Endometrial microvascular endothelial cells (primary cell): ENCODE measurements around the gene PRXL2B. TPM values are rescaled to one million over a fixed set of nuclear protein-coding genes. Genes with fewer than 3 reads are reported as not detected.

Experiments used
- in situ Hi-C: cut with HindIII; loops from 2 replicates; pipeline ENCODE4 v1.10.0; 2017; ENCODE audit warnings: low sequenced_read_pairs, low pct_unique_long_range_greater_than_20kb; ENCODE audit errors: inconsistent ontology term
- total RNA-seq: library from RNA; depleted of rRNA; stranded (reverse); fragments of >200 nt; gene quantifications from one replicate; pipeline ENCODE4 v1.2.3, GENCODE V29; 2015; ENCODE audit errors: inconsistent ontology term

Gene PRXL2B, protein sequence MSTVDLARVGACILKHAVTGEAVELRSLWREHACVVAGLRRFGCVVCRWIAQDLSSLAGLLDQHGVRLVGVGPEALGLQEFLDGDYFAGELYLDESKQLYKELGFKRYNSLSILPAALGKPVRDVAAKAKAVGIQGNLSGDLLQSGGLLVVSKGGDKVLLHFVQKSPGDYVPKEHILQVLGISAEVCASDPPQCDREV
- total RNA-seq = 45.2 TPM

DNA sequence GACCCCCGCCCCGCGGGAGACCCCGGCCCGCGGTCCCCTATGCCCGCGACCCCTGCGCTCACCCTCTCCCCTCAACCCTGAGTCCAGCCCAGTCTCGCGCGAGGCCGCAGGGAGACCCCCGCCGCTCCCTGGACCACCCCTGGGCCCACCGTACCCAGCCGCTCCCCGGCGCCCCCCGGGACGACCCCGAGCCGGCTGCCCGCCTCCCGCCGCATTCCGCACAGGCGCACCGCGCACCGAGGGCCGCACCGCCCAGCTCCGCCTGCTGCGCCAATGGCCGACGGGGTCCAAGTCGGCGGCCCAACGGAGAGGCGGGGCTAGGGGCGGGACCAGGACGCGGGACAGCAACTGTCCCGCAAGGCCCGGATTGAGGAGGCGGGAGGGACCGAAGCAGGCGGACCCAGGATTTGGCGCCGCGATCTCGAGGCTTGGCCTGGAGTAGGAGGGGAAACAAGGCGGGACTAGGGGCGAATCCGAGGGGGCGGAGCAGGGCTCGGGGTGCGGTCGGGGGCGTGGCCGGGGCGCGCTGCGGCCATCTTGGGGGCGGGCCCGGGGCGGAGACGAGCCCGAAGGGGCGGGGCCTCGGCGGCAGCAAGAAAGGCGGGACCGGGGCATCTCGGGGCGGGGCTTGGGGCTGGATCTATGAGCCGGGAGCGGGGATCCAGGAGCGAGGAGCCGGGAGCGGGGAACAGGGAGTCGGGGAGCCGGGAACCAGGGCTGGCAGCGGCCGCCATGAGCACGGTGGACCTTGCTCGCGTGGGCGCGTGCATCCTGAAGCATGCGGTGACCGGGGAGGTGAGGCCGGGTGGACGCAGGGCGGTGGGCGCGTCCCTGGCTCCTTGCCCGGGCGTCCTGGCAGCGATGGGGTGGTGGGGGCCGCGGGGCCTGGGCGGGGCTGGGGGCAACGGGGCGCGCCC is at the start of gene PRXL2B:
TSS of gene PRXL2B (plus strand) at position 624 of the 917 bp plus-strand sequence. CDS start at position 733, 109 bp downstream.
- in situ Hi-C loops = no loop called here

DNA sequence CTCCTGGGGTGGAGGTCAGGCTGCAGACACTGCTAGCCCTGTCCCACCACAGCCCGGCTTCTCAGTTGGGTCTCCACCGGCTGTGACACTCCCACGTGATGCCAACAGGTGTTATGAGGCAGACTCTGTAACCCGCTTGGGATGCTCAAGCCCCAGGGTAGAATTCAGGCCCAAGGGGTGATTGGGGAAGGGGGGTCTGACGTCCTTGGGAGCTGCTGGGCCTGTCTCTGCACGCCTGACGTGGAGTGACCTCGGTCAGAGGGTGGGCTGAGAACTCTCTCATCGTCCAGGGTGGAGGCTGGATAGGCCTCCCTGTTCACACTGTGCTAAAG is 48.8 kb upstream of the PRXL2B start:
- in situ Hi-C loops = no loop called here

DNA sequence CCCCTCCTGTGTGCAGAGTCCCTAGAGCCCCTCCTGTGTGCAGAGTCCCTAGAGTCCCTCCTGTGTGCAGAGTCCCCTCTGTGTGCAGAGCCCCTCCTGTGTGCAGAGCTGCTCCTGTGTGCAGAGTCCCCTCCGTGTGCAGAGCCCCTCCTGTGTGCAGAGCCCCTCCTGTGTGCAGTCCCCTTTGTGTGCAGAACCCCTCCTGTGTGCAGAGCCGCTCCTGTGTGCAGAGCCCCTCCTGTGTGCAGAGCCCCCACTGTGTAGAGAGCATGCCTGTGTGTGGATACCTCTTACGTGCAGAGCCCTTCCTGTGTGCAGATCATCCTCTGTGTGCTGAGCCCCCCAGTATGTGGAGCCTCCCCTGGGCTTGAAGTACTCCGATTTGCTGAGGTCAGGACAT is 48.2 kb upstream of the PRXL2B start:
- in situ Hi-C loops = no loop called here

GRCh38 chr1:2538872-2539271 is 47.7 kb upstream of the PRXL2B start:
- in situ Hi-C loops = no loop called here

DNA sequence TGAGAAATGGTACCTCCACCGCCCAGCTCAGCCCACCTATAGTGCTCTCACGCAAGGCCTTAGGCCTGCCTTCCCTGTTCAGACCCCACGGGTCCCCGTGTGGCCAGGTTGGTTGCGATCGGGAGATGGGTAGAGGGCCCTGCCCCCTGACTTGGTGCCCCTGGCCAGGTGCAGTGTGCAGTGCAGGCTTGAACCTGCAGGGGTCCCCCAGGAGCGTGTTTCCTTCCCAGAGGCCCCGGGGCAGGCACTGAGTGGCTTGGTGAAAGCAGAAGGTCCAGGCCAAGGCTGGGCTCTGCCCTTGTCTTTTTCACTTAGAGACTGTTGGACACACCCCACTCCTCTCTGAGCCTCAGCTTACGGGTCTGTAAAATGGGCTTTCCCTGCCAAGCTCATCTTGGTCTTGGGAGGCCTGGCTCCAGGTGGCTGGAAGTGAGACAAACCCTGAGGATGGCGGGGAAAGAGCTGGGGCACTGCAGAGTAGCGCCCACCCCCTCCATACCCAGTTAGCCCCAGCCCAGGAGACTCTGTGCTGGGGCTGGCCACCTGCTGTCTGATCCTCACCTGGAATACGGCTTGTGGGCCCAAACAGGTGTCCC is 47.2 kb upstream of the PRXL2B start:
- in situ Hi-C loops = no loop called here

DNA sequence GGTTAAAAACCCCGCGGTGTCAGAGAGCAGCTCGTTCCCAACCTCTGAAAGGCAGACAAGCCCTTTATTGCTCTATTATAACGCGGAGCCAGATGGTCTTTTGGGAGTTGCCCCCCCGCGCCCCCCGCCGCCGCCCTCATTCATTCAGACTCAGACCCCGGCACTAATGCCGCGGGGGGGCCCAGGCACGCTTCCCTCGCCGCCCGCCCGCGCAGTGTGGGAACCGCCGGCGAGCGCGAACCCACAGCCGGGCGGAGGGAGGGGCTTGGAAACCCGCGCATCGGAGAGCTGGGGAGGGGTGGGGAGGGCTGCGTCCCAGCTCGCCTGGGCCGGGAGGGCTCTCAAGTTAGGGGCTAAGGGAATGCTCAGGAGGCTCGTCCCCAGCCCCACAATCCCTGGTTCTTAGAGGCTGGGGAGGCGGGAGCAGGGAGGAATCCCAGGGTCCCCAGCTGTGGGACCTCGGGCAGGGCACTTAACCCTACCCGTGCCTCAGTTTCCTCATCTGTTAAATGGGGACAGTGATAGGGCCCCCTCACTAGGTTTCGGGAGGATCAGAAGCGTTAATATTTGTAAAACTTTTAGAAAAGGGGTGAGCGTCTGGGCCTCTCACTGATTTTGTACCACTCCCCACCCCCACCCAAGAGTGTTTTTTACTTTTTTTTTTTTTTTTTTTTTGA is 45.6 kb upstream of the PRXL2B start:
- in situ Hi-C loops = no loop called here

GRCh38 chr1:2541619-2542245 is 44.8 kb upstream of the PRXL2B start:
- in situ Hi-C loops = no loop called here

DNA sequence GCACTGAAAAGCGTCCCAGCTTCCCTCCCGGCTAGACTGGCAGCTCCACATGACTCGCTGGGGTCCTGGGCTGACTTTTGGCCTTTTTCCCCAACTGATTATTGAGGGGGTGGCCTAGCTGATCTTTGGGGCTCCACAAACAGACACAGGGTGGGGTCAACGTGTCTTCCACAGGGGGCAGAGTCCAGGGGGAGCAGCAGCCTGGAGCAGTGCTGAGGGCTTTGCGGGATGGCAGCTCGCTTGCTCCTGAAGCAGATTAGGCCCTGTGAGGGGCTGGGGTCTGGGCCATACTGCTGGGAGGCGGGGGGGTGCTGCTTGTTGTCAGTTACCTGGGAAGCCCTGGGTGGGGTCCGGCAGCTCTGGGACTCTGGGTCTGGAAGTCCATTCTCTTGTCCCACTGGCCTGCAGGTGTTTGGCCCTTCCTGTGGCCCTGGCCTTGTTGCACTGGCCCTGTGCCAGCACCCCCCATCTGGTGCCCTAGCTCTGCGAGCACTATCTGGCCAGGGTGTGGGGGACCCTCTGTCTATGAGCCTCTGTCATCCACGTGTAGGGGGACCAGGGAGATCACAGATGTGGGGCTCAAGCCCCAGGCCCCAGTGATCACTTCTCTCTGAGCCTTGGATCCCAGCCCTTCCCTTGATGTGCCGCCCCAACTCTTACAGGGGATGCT is 44.2 kb upstream of the PRXL2B start:
- in situ Hi-C loops = no loop called here

- in situ Hi-C loops = no loop called here
These were observed 43.0 kb upstream of the PRXL2B start for GRCh38 chr1:2543543-2544092.

DNA sequence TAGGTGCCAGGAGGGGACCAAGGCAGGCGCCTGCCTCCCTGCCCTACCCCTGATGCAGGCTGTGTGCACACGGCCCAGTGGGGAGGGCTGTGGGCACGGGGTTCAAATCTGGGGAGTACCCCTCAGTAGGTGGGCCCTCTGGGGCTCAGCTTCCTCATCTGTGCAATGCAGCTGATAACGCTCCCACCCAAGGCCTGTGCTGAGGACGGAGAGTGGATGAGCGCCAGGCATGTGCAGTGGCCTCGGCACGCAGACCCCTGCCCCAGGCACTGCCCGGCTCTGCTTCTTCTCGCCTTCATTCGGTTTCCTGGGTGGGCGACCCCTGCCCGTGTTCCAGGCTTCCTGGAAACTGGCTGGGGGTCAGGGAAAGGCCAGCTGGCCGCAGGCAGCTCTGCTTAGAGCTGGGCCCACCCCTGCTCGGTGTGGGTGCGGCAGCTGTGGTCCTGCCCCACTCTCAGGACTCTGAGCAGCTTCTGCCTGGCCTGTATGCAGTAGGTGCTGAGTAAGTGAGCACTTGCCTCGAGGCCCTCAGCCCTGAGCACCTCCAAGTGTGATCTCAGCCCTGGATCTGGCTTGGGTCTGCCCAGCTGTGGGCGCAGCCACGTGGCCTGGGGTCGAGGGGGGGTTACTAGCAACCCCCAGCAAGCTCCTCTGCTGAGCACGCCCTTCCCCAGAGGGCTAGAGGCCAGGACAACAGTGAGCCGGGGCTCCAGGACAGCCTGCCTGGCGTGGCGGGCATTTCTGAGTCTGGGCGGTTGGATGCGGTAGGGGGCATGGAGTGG is 42.3 kb upstream of the PRXL2B start:
- in situ Hi-C loops = no loop called here

DNA sequence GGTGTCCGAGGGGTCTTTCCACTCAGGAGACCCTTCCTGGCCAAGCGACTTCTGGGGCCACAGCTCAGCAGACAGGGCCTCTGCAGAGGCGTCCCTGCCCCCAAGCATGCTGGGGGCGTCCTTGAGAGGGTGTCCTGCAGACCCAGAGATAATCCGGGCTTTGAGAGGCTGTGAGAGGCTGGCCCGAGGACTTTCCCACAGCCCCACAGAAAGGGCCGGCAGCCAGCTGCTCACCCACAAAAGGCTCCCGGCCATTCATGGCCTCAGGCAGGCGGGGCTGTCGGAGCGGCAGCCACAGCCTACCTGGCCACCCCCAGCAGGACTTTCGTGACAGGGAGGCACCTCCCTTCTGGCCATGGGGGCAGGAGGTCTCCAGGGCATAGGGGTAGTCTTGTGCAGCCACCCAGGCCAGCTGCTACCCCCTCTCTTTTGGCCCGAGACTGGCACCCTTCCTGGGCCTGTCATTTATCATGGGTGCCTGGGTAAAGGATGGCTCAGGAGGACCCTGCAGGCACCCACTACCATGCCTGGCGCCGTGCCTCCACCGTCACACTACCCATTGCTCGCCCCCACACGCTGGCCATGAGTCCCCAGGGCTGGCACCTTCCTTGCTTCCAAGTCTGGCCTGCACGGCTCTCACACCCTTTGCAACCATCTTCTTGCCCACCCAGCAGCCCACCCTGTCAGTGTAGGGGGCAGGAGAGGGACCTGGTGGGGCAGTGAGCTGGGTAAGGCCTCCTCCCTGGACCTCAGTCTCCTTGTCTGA is 41.5 kb upstream of the PRXL2B start:
- in situ Hi-C loops = no loop called here

GRCh38 chr1:2545754-2546514 is 40.6 kb upstream of the PRXL2B start:
- in situ Hi-C loops = no loop called here

DNA sequence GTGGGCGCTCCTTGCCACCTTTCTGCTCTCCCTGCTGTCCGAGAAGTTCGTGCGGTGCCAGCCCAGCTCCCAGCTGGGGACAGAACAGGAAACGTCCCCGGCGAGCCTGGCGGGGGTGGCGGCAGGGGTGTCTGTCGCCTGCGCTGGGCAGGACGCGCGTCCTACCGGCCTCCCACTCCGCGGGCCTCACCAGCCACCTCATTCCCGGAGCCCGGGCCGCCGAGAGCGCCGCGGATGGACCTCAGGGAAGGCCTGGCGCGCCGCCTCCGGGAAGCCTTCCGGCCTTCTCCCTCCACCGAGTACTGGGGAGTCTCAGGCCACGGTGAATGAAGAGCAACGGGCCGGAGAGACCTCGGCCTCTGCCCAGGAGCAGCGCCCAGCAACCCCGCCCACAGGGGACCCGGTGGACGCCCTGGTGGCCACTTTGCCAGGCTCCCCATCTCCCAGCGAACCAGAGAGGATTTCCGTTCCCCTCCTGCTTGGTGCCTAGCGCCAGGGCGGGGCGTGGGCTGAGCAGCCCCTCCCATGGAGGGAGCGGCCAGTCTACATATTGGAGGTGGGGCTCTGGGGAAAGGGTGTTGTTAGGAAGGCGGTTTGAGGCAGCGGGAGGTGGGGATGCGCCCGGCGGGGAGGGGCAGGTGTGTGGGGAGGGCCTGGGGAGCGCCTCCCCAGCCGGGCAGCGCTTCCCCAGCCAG is 39.9 kb upstream of the PRXL2B start:
- in situ Hi-C loops = no loop called here

DNA sequence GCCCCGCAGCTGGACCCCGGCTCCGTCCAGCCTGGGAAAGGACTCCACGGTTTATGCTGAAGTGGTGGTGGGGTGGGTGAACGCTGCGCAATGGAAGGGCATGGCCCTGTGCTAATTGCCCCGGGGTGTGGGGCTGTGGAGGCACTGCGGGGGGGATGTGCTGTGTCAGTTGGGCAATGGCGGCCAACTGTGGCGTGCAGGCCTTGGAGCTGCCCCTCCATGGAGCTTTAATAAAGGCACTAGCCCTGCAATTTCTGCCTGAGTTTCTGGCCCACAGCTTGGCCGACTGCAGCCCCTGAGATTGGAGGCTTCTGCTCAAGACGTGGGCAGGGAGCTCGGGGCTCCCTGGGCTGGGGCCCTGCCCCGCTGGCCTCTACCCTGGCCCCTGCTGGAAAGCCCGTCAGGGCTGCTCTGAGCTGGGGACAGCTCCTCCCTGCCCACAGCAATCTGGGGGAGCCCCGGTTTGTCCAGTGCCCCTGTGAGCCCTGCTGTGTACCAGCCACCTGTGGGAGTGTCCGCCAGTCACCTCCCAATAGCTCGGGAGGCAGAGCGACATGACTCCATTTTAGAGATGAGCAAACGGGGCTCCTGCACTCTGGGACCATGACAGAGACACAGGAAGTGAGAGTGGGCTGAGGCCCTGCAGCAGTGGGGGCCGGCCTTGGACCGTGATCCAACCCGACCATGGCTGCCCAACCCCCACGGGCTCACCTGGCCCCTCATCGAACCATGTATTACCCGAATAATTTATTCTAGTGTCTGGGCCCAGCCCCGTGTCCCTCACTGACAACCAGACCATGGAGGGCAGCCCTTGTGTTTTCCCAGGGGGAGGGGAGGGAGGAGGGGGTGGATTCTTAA is 39.1 kb upstream of the PRXL2B start:
- in situ Hi-C loops = no loop called here

DNA sequence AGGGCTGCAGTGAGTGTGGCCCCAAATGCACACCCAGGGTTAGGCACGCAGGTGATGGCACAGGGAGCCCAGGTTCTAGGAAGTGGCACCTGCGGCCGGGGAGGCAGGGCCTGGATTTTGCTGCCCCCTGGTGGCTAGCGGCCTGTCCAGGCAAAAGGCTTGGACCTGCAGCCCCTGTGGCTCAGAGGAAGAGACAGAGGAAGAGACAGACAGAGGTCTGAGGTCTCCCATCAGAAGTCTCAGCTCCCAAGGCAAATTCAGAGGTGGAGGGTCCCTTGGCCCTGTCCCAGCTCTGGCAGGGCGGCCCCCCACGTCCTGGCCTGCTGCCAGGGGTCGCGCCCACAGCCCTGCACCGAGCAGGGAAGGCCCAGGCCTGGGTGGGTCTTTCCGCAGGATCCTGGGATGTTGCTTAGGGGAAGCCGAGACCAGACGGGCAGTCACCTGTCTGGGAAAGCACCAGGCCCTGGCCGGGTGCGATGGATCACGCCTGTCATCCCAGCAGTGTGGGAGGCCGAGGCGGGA is 38.4 kb upstream of the PRXL2B start:
- in situ Hi-C loops = no loop called here
